Dermis microvascular lymphatic vessel endothelial cell (primary cell): ENCODE data around the gene SLC20A1. TPM values are rescaled to one million over a fixed set of nuclear protein-coding genes. Genes with fewer than 3 reads are reported as not detected.
"Not testable (repeated sequence)": the region's sequence is repeated elsewhere in the genome, so short reads cannot be mapped to it uniquely, and the experiment has no call there.

Source experiments
- DNase-seq, 2 donors: peaks; one replicate each; pipeline versions ENCODE4 v3.0.0 to v3.0.0-alpha.2; 2010; ENCODE audit warnings: low read depth in 2 of 2
- total RNA-seq: library from RNA; depleted of rRNA; stranded (reverse); fragments of >200 nt; gene quantifications from 2 replicates; pipeline ENCODE4 v1.2.1, GENCODE V29; 2014

The SLC20A1 gene
- total RNA-seq, 1 donor from 2014 or later: 20.7 TPM

DNA sequence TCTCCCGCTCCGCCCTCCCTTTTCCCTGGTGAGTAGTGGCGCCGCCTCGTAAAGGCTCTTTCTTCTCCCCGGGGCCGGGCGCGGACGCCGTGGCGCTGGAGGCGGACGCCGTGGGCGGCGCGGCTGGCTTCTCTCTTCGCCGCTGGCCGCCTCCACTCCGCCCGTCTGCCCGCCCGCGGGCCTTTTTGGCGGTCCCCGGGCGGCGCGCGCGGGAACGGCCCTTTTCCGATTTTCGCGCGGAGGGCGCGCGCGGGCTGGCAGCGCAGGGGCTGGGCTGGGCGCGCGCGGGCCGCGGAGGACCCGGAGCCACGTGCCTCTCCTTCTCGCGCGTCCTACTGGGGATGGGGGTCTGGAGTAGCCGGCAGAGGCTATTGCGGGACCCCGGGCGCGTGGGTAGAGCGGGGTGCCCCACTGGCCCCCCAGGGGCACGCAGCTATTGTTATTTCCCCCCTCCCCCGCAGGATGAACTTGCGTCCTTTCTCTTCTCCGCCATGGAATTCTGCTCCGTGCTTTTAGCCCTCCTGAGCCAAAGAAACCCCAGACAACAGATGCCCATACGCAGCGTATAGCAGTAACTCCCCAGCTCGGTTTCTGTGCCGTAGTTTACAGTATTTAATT, 472 bp downstream of the SLC20A1 start:
- peak in 1 of 2 donors; percentile 49 for DNase-seq

DNA sequence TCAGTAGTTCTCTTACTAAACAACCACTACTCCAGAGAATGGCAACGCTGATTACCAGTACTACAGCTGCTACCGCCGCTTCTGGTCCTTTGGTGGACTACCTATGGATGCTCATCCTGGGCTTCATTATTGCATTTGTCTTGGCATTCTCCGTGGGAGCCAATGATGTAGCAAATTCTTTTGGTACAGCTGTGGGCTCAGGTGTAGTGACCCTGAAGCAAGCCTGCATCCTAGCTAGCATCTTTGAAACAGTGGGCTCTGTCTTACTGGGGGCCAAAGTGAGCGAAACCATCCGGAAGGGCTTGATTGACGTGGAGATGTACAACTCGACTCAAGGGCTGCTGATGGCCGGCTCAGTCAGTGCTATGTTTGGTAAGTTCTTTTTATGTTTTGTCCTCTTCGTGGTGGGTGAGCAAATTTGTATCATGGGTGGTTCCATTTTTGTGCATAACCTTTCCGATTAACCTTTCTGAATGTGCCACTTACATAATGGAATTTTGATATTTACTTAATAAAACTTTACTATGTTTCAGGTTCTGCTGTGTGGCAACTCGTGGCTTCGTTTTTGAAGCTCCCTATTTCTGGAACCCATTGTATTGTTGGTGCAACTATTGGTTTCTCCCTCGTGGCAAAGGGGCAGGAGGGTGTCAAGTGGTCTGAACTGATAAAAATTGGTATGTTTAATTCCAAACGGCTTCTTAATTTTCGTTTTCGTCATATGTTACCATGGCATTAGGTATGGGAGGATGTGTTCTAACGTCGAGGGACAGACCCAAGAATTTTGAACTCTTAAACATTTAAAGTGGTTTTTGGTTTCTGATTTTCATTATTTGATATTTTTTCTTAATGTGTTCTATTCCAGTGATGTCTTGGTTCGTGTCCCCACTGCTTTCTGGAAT, 1.3 kb downstream of the SLC20A1 start:
- peak in 1 of 2 donors; percentile 23 for DNase-seq

DNA sequence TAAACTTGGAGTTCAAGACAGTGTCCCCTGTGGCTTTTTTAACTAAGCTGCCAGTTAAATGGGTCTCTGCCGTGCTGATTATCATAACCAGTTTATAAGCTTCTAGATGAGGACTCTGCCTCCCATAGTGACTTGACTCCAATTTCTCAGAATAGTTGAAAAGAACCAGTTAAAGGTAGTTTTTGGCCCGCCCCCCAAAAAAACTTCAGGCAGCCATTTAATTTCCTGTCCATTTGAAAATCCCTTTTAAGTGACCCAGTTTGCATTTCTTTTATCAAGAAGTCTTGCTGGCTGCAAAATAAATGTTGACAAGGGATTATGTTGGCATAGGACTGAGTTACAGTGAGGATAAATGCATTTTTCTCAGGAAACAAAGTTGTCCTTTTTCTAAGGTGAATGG, 2.3 kb downstream of the SLC20A1 start:
- DNase-seq: peak in 1 of 2 donors; percentile 58

DNA sequence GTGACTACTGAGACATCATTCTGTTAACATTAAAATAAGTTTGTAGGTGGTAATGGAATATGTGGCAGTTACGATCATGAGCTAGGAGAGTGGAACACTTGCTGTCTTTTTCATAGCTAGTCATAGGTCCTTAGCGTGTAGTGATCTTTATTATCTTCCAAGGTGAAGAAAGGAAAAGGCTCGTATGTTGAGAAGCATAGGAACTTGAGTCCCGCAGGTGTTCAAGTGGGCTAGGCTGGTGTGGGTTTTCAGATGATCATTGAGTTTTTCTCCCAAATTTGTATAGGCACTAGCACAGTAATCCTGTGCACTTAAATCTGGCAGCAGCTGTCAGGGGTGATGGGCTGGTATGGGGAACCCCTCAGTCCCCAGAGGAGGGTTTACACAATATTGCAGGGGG, 10.9 kb downstream of the SLC20A1 start:
- DNase-seq: no peak

DNA sequence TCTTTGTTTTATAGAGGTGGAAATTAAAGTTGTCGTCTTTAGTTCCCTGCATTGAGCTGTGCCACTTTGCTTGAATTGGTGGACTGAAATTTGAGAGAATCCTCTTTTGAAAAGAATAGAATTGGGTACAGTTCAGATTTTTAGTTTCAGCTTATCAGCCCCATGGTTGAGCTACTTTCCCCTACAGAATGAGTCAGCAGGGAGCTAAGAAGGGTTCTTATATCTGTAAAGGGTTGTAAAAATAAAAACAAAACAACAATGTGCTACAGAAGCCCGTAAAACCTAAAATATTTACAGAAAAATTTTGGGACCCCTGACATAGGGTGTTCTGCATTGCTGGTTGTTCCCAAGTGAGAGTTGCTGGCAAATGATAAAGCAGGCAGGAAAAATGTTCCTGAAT, 12.6 kb downstream of the SLC20A1 start:
- no peak for DNase-seq

DNA sequence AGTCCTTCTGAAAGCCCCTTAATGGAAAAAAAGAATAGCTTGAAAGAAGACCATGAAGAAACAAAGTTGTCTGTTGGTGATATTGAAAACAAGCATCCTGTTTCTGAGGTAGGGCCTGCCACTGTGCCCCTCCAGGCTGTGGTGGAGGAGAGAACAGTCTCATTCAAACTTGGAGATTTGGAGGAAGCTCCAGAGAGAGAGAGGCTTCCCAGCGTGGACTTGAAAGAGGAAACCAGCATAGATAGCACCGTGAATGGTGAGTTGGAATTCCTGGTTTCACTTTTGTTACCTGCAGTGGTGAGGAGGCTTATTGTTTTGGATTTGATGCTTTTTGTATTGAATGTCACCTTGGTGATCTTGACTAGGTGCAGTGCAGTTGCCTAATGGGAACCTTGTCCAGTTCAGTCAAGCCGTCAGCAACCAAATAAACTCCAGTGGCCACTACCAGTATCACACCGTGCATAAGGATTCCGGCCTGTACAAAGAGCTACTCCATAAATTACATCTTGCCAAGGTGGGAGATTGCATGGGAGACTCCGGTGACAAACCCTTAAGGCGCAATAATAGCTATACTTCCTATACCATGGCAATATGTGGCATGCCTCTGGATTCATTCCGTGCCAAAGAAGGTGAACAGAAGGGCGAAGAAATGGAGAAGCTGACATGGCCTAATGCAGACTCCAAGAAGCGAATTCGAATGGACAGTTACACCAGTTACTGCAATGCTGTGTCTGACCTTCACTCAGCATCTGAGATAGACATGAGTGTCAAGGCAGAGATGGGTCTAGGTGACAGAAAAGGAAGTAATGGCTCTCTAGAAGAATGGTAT, 13.3 kb downstream of the SLC20A1 start:
- DNase-seq: no peak

DNA sequence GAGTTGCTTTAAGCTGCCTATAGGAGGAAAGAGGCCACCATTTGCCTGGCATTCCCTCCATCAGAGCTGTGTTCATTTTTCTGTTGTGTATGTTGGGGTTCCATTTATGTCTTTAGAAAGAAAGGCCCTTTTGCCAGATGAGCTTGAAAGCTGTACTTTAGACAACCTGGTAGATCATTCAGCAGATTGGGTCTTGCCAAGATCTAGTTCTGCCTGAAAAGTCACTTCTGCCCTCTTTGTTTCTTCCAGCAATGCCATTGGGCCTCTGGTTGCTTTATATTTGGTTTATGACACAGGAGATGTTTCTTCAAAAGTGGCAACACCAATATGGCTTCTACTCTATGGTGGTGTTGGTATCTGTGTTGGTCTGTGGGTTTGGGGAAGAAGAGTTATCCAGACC, 14.4 kb downstream of the SLC20A1 start:
- DNase-seq: no peak

DNA sequence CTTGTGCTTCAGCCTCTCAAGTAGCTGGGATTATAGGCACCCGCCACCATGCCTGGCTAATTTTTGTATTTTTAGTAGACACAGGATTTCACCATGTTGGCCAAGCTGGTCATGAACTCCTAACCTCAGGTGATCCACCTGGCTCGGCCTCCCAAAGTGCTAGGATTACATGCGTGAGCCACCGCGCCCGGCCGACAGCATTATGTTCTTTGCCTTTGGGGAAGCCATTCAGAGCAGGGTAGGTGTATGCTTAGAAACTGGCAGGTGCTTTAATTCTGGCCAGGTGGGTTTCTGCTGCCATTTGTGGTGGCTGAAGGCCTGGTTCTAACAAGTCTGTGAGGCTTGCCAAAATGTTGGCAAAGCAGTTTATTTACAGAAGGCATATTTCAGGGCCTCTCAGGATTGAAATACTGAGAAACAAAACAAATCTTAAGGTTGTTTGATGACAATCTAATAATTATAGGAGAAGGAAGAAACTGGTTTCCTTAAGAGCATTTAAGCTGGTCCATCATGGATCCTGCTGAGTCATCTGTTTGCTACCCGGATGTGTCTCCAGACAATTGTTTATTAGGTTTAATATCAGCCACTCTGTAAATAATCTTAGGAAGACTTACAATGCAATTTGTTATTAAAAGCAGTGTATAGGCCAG, 16.0 kb downstream of the SLC20A1 start:
- DNase-seq: no peak

DNA sequence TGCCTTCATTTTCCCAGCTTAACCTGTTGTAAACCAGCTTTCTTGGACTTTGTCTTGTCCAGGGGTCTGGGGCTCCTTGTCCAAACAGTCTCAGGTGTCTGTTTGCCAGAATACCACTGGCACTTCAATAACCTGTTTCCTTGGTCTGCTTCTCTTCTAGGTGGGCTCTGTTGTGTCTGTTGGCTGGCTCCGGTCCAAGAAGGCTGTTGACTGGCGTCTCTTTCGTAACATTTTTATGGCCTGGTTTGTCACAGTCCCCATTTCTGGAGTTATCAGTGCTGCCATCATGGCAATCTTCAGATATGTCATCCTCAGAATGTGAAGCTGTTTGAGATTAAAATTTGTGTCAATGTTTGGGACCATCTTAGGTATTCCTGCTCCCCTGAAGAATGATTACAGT, 17.0 kb downstream of the SLC20A1 start:
- DNase-seq: no peak

DNA sequence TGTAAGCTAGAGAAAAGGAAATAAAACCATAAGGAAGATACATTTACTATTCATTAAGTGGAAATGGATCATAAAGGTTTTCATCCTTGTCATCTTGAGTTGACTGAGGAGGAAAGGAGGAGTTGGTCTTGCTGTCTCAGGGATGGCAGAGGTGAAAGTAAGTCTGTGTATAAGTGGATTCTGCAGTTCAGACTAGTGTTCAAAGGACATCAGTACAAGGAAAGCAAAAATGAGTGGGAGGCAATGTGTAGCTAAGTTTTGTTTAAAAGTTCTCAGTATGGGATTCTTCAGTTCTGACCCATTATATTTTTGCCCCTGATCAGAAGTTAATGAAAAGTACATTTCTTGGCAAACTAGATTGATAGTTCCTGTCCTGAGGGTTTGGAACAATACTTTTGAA, 18.9 kb downstream of the SLC20A1 start:
- DNase-seq: no peak

DNA sequence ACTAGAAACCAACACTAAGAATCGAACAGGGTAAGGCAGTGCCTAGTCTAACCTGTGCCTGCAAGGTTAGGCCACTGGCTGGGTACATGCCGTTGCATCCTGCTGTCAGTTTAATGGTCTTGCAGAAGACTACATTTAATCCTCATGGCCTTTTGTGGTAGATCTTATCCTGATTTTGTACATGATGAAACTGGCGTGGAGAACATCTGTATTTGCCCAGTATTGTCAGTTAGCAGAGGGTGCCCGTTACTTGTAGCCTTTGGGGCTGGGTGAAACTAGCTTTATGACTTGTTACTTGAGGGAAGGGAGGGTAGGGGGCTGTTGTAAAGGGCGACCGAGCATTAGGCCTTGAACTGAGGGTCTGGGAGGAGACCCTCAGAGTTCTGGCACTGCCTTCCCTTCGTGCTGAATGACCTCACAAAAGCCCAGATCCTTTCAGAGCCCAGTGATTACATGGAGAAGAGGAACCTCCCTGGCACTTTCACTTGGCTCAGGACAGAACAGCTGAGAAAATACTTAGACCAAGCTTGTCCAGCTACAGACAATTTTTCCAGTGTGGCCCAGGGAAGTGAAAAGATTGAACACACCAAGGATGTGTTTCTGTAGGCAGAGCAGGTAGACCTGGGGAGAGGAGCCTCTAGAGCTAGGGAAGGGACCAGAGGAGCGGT, 19.5 kb downstream of the SLC20A1 start:
- no peak for DNase-seq

DNA sequence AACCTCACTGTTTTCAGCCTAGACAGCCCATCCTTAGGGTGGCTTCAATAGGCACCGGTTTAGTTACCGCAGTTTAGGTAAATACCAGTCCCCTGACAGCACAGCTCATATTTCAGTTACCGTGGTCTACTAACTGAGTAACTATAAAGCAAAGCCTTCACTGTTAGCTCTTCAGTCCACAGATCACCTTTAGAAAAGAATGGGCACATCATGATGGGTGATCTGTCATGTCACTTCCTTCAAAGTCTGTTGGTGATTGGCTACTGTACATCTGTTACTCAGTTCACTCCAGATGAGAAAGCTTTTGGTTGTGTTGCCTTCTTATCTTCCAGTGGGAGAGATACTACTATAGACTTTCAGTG, 21.0 kb downstream of the SLC20A1 start:
- DNase-seq: no peak

DNA sequence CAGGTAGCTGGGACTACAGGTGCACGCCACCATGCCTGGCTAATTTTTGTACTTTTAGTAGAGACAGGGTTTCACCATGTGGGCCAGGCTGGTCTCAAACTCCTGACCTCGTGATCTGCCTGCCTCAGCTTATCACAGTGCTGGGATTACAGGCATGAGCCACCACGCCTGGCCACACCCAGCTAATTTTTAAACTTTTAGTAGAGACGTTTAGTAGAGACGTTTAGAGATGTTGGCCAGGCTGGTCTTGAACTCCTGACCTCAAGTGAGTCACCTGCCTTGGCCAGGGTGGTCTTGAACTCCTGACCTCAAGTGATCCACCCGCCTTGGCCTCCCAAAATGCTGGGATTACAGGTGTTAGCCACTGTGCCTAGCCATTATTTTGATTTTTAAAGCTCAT, 21.8 kb downstream of the SLC20A1 start:
- not testable (repeated sequence) for DNase-seq

DNA sequence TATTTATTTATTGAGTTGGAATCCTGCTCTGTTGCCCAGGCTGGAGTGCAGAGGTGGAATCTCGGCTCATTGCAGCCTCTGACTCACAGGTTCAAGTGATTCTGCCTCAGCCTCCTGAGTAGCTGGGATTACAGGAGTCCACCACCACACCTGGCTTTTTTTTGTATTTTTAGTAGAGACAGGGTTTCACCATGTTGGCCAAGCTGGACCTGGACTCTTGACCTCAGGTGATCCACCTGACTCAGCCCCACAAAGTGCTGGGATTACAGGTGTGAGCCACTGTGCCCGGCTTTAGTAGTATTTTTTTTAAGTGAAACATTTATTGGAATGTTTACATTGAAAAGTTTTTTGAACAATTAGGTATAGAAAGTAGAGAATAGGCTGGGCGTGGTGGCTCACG, 23.9 kb downstream of the SLC20A1 start:
- DNase-seq: no peak

DNA sequence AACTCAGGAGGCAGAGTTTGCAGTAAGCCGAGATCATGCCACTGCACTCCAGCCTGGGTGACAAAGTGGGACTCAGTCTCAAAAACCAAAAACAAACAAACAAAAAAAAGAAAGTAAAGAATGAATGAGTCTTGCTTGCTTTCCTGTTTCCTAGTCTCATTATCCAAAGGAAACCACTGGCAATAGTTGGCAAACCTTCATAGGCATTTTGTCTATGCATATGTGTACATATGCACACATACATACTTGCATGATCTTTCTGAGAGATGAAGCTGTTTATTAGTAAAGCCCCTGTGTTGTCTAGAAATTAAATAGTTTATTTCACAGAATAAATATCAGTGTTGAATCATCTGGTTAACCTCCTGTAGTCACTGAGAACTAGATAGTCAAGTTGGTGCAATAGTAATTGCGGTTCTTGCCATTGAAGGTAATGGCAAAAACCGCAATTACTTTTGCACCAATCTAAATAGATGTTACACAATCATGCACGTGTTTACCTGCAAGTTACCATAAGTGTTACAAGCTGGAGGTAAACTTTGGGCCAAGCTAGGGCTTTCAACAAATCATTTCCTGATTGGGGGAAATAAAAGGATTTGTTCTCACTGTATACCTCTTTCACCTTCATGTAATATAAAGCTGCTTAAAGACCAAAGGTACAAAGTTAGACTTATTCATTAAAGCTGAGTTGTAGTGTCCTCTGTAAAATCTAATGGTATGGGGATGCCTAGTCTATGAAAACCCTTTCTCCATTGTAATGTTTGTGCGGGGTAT, 24.7 kb downstream of the SLC20A1 start:
- DNase-seq: no peak

DNA sequence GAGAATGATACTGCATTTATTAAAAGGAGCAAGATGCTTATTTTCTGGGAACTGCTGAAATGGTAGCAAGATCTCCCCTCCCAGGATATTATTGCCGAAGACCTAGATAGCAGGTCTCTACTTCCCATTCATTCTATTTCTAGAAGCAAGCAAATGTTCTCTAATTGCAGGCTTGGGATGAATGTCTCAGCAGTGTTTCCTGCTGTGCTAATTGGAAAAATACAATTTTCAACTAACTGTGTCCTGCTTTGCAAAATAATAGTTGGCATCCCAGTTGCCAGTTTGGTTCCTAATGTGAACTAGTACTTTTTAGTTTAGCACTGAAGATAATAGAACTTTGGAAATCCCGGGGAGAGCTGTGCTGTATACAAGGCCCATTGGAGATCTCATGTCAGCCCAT, 26.1 kb downstream of the SLC20A1 start:
- no peak for DNase-seq

DNA sequence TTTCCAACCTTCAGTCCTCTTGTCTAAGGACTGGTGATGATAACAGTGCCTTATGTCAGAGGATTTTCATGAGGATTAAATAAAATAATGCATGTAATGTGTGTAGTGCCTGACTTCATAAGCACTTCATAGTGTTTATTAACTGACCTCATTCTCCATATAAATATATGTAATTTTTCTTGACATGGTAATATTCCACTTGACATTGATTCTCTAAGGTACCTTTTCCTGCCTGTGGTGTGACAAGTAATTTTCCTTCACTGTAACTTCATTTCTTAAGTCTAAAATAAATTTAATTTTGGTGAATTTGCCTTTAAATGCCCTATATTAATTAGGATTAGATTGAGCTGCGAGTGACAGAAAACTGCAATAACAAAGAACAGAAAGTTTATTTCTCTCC, 27.3 kb downstream of the SLC20A1 start:
- no peak for DNase-seq

DNA sequence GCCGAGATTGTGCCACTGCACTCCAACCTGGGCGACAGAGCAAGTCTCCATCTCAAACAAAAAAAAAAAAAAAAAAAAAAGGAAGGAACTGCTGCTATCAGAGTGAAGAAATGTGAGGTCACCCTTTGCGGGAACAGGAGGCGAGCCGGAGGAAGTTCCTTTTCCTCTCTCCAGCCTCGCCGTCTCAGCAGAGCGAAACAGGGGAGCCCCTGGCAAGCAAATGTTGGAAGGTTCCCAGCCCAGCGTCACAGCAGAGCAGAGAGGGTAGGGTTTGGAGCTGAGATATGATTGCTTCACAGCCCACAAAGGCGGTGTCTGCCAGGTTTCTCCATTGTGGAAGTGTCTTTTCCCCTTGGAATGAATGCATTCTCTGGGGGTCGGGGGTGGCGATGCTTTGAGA, 28.5 kb downstream of the SLC20A1 start:
- DNase-seq: peak in 1 of 2 donors; percentile 61

DNA sequence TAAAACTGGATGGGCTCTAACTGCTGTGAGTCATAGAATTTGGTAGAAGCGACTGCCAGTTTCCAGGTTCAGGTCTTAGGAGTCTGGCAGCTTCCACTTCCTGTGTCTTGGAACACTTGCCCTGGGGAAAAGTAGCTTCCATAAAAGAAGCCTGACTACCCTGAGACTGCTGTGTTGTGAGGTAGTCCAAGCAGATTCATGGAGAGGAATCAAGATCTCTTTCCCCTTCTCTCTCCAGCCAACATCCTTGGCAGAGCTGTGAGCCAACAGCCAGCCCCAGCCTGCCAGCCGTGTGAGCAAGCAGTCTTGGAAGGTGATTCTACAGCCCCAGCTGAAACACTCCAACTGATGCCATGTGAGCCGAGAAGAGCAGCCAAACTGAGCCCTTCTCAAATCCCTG, 33.7 kb downstream of the SLC20A1 start:
- DNase-seq: no peak

DNA sequence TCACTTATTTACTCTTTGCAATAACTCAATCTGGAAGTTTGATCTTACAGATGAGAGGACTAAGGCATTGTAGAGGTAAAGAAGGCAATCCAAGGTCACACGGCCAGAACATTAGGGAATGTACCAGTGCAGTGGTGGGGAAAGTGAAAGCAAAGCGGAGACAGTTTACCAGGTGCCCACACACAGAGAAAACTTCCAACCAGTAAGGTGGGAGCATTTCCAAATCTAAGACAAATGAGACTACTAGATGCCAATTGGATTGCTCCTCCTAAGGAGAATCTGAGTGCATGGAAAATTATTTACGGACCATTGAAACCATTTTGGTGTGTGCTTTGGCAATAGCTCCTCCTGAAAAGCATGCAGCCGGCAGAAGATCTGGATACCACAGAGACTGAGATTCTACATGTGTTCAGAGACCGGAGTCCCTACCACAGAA, 34.9 kb downstream of the SLC20A1 start:
- DNase-seq: no peak
